Epithelial cell of proximal tubule (primary cell): ENCODE measurements around the gene PRSS2. TPM values are rescaled to one million over a fixed set of nuclear protein-coding genes. Genes with fewer than 3 reads are reported as not detected.
"Not testable (repeated sequence)": the region's sequence is repeated elsewhere in the genome, so short reads cannot be mapped to it uniquely, and the experiment has no call there.

Experiments
- DNase-seq: peaks from one replicate; pipeline ENCODE4 v3.0.0-alpha.2; 2011; ENCODE audit warnings: low read depth
- H3K4me3 ChIP-seq: 2 replicates; pipeline ENCODE4 v1.5.1; 2011; ENCODE audit warnings: low read depth, mild to moderate bottlenecking, low read length
- CTCF ChIP-seq: conservative IDR thresholded peaks from 2 replicates; pipeline ENCODE4 v1.5.1; 2012; ENCODE audit warnings: low read depth, mild to moderate bottlenecking, low read length
- total RNA-seq: library from RNA; depleted of rRNA; stranded (reverse); fragments of >200 nt; gene quantifications from 2 replicates; pipeline ENCODE4 v1.2.3, GENCODE V29; 2015

PRSS2 gene
- total RNA-seq, 1 donor from 2014 or later: not detected

DNA sequence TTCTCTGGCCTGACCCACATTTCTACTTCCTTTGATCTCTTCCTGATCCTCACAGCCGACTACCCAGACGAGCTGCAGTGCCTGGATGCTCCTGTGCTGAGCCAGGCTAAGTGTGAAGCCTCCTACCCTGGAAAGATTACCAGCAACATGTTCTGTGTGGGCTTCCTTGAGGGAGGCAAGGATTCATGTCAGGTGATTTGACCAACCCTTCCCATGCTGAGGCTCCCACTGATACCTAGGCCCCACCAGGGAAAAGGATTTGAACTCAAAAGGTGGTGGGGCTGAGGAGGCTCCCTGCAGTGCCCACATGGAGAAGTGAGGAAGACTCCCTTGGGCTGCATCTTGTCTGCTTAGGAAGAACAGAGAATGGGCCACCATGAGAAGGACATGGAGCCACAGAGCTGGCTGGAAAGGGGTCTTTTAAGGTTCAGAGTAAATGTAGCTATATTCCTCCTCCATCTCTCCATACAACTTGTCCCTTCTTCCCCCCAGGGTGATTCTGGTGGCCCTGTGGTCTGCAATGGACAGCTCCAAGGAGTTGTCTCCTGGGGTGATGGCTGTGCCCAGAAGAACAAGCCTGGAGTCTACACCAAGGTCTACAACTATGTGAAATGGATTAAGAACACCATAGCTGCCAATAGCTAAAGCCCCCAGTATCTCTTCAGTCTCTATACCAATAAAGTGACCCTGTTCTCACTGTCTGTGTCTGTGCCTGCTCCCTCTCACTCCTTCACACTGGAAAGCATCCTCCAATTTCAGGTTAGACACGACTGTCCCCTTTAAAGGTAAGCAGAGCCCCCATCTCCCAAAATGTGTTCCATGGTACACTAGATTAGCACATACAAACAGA lies 18.2 kb upstream of the PRSS2 start:
- TF ChIP-seq CTCF: no peak

DNA sequence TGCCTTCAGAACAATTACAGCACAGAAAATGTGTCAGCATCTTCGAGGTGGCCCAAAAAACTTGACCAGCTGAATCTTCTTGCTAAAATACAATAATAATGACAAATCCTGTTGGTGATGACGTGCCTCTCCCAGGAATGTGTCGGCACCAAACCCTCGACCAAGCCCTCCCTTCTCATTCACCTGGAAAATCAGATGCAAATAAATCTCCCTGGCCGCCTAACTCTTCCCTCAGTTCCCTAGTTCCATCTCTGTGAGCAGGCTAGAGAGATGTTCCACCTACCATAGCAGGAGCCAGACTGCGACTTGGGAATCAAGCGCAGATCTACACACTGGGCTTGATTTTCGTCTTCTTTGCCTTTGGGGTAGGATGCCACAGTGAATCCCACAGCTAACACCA lies 17.4 kb upstream of the PRSS2 start:
- H3K4me3 ChIP-seq: no peak overlapping the region
- TF ChIP-seq CTCF: no peak
- DNase-seq: no peak

More for the DNA sequence above, 18.2 kb upstream of the PRSS2 start:
- DNase-seq: no peak
- no peak overlapping the region for H3K4me3 ChIP-seq

GRCh38 chr7:142753925-142754491 lies 16.8 kb upstream of the PRSS2 start:
- H3K4me3 ChIP-seq, DNase-seq: not testable (repeated sequence)

DNA sequence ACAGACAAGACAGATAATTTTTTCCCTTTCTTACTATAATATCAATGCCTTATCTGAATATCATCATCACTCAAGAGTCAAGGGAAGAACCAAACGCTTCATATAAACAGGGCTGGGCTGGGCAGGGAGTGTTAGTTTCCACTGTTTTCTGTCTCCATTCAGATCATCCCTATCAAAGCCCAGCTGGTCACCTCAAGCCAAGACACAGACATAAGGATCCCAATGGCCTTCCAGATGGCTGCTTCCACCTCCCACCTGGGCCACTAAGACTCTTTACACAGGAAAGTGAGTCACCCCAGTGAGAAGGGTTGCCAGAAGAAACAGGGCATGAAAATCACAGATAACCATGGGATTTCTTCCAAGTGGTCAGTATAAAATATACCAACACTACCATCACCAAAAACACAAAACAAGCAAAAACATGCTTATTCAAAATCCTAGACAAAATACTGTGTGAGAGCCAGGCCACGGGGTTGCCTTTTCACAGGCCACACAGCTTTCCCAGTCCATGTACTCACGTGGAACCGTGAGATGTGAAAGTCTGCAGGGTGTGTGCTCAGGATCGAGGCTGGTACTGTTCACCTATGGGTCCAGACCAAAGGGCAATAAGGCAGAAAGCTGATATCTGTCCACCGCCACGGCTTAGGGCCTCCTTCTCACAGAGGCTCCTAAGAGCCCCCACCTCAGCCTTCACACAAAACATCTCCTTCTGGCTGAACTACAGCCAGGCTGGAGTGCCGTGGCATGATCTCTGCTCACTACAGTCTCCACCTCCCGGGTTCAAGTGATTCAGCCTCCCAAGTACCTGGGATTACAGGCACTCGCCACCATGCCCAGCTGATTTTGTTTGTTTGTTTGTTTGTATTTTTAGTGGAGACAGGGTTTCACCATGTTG lies 15.8 kb upstream of the PRSS2 start:
- TF ChIP-seq CTCF: no peak
- DNase-seq: no peak
- no peak overlapping the region for H3K4me3 ChIP-seq

GRCh38 chr7:142758312-142758711 lies 12.5 kb upstream of the PRSS2 start:
- not testable (repeated sequence) for H3K4me3 ChIP-seq

DNA sequence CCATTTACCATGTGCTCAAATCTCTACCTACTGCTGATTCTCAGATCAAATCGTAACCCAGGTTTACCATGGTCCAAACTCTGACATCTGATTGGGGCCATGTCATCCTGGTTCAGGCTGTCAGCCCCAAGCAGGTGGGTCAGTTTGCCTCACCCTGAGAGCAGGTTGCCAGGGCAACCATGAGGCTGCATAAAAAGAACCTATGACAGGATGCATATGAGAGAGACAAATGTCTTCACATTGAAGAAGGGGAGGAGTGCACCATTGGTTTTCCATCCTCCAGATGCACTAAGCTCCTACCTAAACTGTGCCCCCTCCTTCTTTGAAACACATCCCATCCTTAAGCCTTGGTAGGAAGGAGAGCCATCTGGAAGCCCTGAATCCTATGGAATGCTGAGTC lies 11.3 kb upstream of the PRSS2 start:
- H3K4me3 ChIP-seq: no peak overlapping the region
- no peak for DNase-seq
- no peak for TF ChIP-seq CTCF

More at GRCh38 chr7:142758312-142758711, 12.5 kb upstream of the PRSS2 start:
- not testable (repeated sequence) for DNase-seq

DNA sequence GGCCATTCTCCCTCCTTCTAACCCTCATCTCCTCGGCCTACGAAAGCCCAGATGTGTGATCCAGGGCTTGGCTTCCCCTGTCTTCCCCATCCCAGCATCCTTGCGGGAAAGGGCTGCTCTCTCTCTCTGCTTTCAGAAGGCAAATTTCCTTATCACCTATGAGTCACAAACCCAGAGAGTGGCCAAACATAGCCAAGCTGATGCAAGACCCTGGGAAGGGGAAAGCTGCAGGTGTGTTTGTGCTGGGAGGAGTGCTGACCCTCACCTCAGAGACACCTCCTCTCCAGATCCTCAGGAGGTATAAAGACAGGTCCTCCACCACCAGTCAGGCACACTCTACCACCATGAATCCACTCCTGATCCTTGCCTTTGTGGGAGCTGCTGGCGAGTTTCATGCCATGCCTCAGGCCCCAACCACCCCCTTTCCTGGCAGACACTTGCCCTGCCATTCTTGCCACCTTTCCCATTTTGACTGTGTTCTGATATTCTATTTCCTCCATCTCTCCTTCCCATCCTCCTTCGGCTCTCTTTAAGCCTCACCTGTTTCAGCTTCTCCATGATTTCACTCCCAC lies 10.6 kb upstream of the PRSS2 start:
- TF ChIP-seq CTCF: no peak
- no peak overlapping the region for H3K4me3 ChIP-seq
- no peak for DNase-seq

- DNase-seq, H3K4me3 ChIP-seq: not testable (repeated sequence)
Observed at GRCh38 chr7:142761606-142762005, 9.2 kb upstream of the PRSS2 start.
